Measurements from ENCODE around the gene USP9Y. TPM values are rescaled to one million over a fixed set of nuclear protein-coding genes. Genes with fewer than 3 reads are reported as not detected.

Gene USP9Y
- total and polyA plus RNA-seq, 2 donors (not counting 3 experiments of a cell fraction or from before 2014, with no cell fraction given) = 13.6 to 17.4 TPM

- POLR2A ChIA-PET = no interaction called here
- BruUV-seq (replicated peaks) = no TSS peak
- CTCF ChIA-PET = no interaction called here
- Histone ChIP-seq H3K9me1 (replicated peaks; ENCODE audit: control insufficient read depth, extremely low read depth, insufficient read depth, low read length) (no peaks in the 10 kb centered on the region), H3K27ac (ENCODE audit: insufficient read depth, low read depth, low read length) (no peak overlapping the region), H3K79me2 (ENCODE audit: control insufficient read depth, insufficient read depth, low read length) (no peaks in the 10 kb centered on the region), H3K4me2 (ENCODE audit: insufficient read depth, low read length) (no peak overlapping the region), H4K20me1 (replicated peaks; ENCODE audit: control insufficient read depth, extremely low read depth, insufficient read depth, low read length) (no peaks in the 10 kb centered on the region), H2AFZ (ENCODE audit: low read depth, low read length) (no peak overlapping the region), H3K9ac (replicated peaks; ENCODE audit: extremely low read depth, insufficient read depth, low read length) (no peak overlapping the region), H3K4me3 (replicated peaks in 1 of 3; ENCODE audit: insufficient read depth in 1 of 3, low read depth in 1 of 3, low read length in 3 of 3) (no peak overlapping the region), H3K27me3 (ENCODE audit: control insufficient read depth in 2 of 2, insufficient read depth in 2 of 2, low read length in 2 of 2) (no peaks in the 10 kb centered on the region), H3K36me3 (ENCODE audit: control insufficient read depth in 2 of 2, extremely low read depth in 1 of 2, insufficient read depth in 2 of 2, low read length in 2 of 2) (no peaks in the 10 kb centered on the region), H3K9me3 (replicated peaks; ENCODE audit: control insufficient read depth, insufficient read depth, low read length) (no peaks in the 10 kb centered on the region), H3K4me1 (ENCODE audit: control insufficient read depth, extremely low read depth, insufficient read depth, low read length) (peaks cover 3% of the 10 kb centered on the region)
- FAIRE-seq (no peak), DNase-seq (ENCODE audit: low read depth, low spot score) (no peak)
- intact Hi-C loops (cut with micrococcal nuclease) = no loop called here
- dilution Hi-C loops (cut with MboI; ENCODE audit: extremely low pct_ligation_motif_present, low sequenced_read_pairs) = no loop called here
- TF ChIP-seq MAX (IDR thresholded peaks at IDR 0.05; ENCODE audit: insufficient read depth, insufficient read length) (no peak), JUN (IDR thresholded peaks at IDR 0.05; ENCODE audit: borderline replicate concordance, insufficient read depth, insufficient read length, low read depth) (no peak), FOS (IDR thresholded peaks at IDR 0.05; ENCODE audit: borderline replicate concordance, insufficient read depth, low read length) (no peak), CTCF (IDR thresholded peaks at IDR 0.05; ENCODE audit: extremely low read depth in 1 of 2, insufficient read depth in 1 of 2, low read depth in 1 of 2, low read length in 2 of 2) (no peak)
Measured at GRCh38 chrY:12749293-12749692, 48.3 kb downstream of the USP9Y start.

GRCh38 chrY:12752856-12753255 lies 51.8 kb downstream of the USP9Y start:
- Histone ChIP-seq H3K27ac (ENCODE audit: insufficient read depth, low read depth, low read length) (no peak overlapping the region), H3K9me3 (replicated peaks; ENCODE audit: control insufficient read depth, insufficient read depth, low read length) (no peaks in the 10 kb centered on the region), H3K4me2 (ENCODE audit: insufficient read depth, low read length) (no peak overlapping the region), H3K4me1 (ENCODE audit: control insufficient read depth, extremely low read depth, insufficient read depth, low read length) (peaks cover 3% of the 10 kb centered on the region), H4K20me1 (replicated peaks; ENCODE audit: control insufficient read depth, extremely low read depth, insufficient read depth, low read length) (no peaks in the 10 kb centered on the region), H3K9ac (replicated peaks; ENCODE audit: extremely low read depth, insufficient read depth, low read length) (no peak overlapping the region), H3K36me3 (ENCODE audit: control insufficient read depth in 2 of 2, extremely low read depth in 1 of 2, insufficient read depth in 2 of 2, low read length in 2 of 2) (no peaks in the 10 kb centered on the region), H3K27me3 (ENCODE audit: control insufficient read depth in 2 of 2, insufficient read depth in 2 of 2, low read length in 2 of 2) (no peaks in the 10 kb centered on the region), H3K4me3 (replicated peaks in 1 of 3; ENCODE audit: insufficient read depth in 1 of 3, low read depth in 1 of 3, low read length in 3 of 3) (no peak overlapping the region), H3K9me1 (replicated peaks; ENCODE audit: control insufficient read depth, extremely low read depth, insufficient read depth, low read length) (no peaks in the 10 kb centered on the region), H2AFZ (ENCODE audit: low read depth, low read length) (no peak overlapping the region), H3K79me2 (ENCODE audit: control insufficient read depth, insufficient read depth, low read length) (no peaks in the 10 kb centered on the region)
- DNase-seq (ENCODE audit: low read depth, low spot score) (no peak), FAIRE-seq (no peak)
- ChIA-PET CTCF (no interaction called here), POLR2A (no interaction called here)
- TF ChIP-seq MYC (IDR thresholded peaks at IDR 0.05; ENCODE audit: low read depth, low read length) (no peak), MAX (IDR thresholded peaks at IDR 0.05; ENCODE audit: insufficient read depth, insufficient read length) (no peak)
- dilution Hi-C loops (cut with MboI; ENCODE audit: extremely low pct_ligation_motif_present, low sequenced_read_pairs) (no loop called here), intact Hi-C loops (cut with micrococcal nuclease) (no loop called here)
- BruUV-seq (replicated peaks) = no TSS peak
